Measurements from ENCODE around the gene GTF2H3. TPM values are rescaled to one million over a fixed set of nuclear protein-coding genes. Genes with fewer than 3 reads are reported as not detected.
A peak's percentile ranks its signal among the peaks of the same experiment; 100 is the strongest.

GTF2H3 gene
- 10 to 100 TPM; 22.1 to 27.3 TPM for total RNA-seq

- peaks cover 9% of the 10 kb centered on the region for H3K36me3 ChIP-seq
- H3K4me1 ChIP-seq = peaks cover 10% of the 10 kb centered on the region
- H3K9me3 ChIP-seq = no peaks in the 10 kb centered on the region
- no peak for TF ChIP-seq CTCF (IDR thresholded peaks at IDR 0.05)
- intact Hi-C loops (cut with DNase I) = no loop called here
- H3K27me3 ChIP-seq = no peaks in the 10 kb centered on the region
- H3K27ac ChIP-seq = peak within 1 kb of the TSS; percentile 68
- peak within 1 kb of the TSS; percentile 99 for H3K4me3 ChIP-seq
- peak within 1 kb of the TSS; percentile 67 to 92 for H3K9ac ChIP-seq (ENCODE audit: low read depth in 2 of 2, low read length in 2 of 2)
- DNase-seq = peak; percentile 98
These were observed at the start of gene GTF2H3, which contains the start of gene EIF2B1 for GRCh38 chr12:123633379-123634141. TSS of gene GTF2H3 (plus strand) at chr12:123633829. CDS start at chr12:123633860, 31 bp downstream. TSS of gene EIF2B1 (minus strand) at chr12:123633686. CDS start at chr12:123633557, 129 bp downstream.

GRCh38 chr12:123591702-123592481 lies 41.7 kb upstream of the GTF2H3 start:
- no peak for DNase-seq
- no peak overlapping the region for H3K4me3 ChIP-seq
- intact Hi-C loops (cut with DNase I) = no loop called here
- no peak overlapping the region for H3K27ac ChIP-seq
- H3K36me3 ChIP-seq = peaks cover 10% of the 10 kb centered on the region
- no peaks in the 10 kb centered on the region for H3K27me3 ChIP-seq
- TF ChIP-seq CTCF (IDR thresholded peaks at IDR 0.05) = no peak
- H3K4me1 ChIP-seq = no peaks in the 10 kb centered on the region
- no peaks in the 10 kb centered on the region for H3K9me3 ChIP-seq
- no peak overlapping the region for H3K9ac ChIP-seq (ENCODE audit: low read depth in 2 of 2, low read length in 2 of 2)

GRCh38 chr12:123595729-123596128 lies 37.9 kb upstream of the GTF2H3 start:
- H3K9ac ChIP-seq (ENCODE audit: low read depth in 2 of 2, low read length in 2 of 2) = no peak overlapping the region
- no peak for DNase-seq
- no peak overlapping the region for H3K27ac ChIP-seq
- no peaks in the 10 kb centered on the region for H3K27me3 ChIP-seq
- H3K4me1 ChIP-seq = no peaks in the 10 kb centered on the region
- no peak for TF ChIP-seq CTCF (IDR thresholded peaks at IDR 0.05)
- intact Hi-C loops (cut with DNase I) = no loop called here
- no peaks in the 10 kb centered on the region for H3K9me3 ChIP-seq
- no peak overlapping the region for H3K4me3 ChIP-seq
- H3K36me3 ChIP-seq = peaks cover 10% of the 10 kb centered on the region

GRCh38 chr12:123597100-123597499 lies 36.5 kb upstream of the GTF2H3 start:
- no peaks in the 10 kb centered on the region for H3K9me3 ChIP-seq
- no peak for TF ChIP-seq CTCF (IDR thresholded peaks at IDR 0.05)
- H3K4me3 ChIP-seq = no peak overlapping the region
- no peaks in the 10 kb centered on the region for H3K27me3 ChIP-seq
- no peak overlapping the region for H3K27ac ChIP-seq
- no peaks in the 10 kb centered on the region for H3K4me1 ChIP-seq
- intact Hi-C loops (cut with DNase I) = no loop called here
- DNase-seq = no peak
- no peak overlapping the region for H3K9ac ChIP-seq (ENCODE audit: low read depth in 2 of 2, low read length in 2 of 2)
- H3K36me3 ChIP-seq = peaks cover 10% of the 10 kb centered on the region

GRCh38 chr12:123598522-123598921 lies 35.1 kb upstream of the GTF2H3 start:
- no peaks in the 10 kb centered on the region for H3K9me3 ChIP-seq
- H3K27me3 ChIP-seq = no peaks in the 10 kb centered on the region
- H3K4me3 ChIP-seq = no peak overlapping the region
- H3K9ac ChIP-seq (ENCODE audit: low read depth in 2 of 2, low read length in 2 of 2) = no peak overlapping the region
- no peak for DNase-seq
- H3K36me3 ChIP-seq = peaks cover 10% of the 10 kb centered on the region
- no peak for TF ChIP-seq CTCF (IDR thresholded peaks at IDR 0.05)
- intact Hi-C loops (cut with DNase I) = no loop called here
- H3K4me1 ChIP-seq = no peaks in the 10 kb centered on the region
- H3K27ac ChIP-seq = no peak overlapping the region

Measured in colonic mucosa (tissue), 4 donors.